Tibial artery (tissue), 4 donors: Measurements from ENCODE around the gene COL4A4.
A peak's percentile ranks its signal among the peaks of the same experiment; 100 is the strongest.

Source experiments
- DNase-seq, 2 donors: peaks; one replicate each; pipeline ENCODE4 v3.0.0-alpha.2; 2019
- H3K27ac ChIP-seq, 2 donors: fragments of 200-600 bp; sonication (generic) in 1 of 2; 1 replicate in 1 of 2; 2 replicates in 1 of 2; pipeline ENCODE4 v1.5.1; 2018 to 2019; ENCODE audit warnings: mild to moderate bottlenecking in 1 of 2
- H3K27me3 ChIP-seq, 2 donors: fragments of 200-600 bp; sonication (generic) in 1 of 2; one replicate each; pipeline versions ENCODE4 v1.5.1 to v1.6.0; 2016 to 2019
- H3K36me3 ChIP-seq, 3 donors: fragments of 200-600 bp; sonication (generic) in 2 of 3; one replicate each; pipeline ENCODE4 v1.5.1; 2016 to 2019; ENCODE audit warnings: mild to moderate bottlenecking in 2 of 3
- H3K4me1 ChIP-seq, 4 donors: fragments of 200-600 bp; sonication (generic) in 2 of 4; 1 replicate in 3 of 4; 2 replicates in 1 of 4; pipeline ENCODE4 v1.5.1; 2016 to 2019
- H3K4me3 ChIP-seq, 2 donors: fragments of 200-600 bp; sonication (generic) in 1 of 2; 1 replicate in 1 of 2; 2 replicates in 1 of 2; pipeline ENCODE4 v1.5.1; 2018 to 2019; ENCODE audit warnings: mild to moderate bottlenecking in 2 of 2
- H3K9me3 ChIP-seq, 3 donors: fragments of 200-600 bp; sonication (generic) in 1 of 3; one replicate each; pipeline ENCODE4 v1.5.1; 2016 to 2019
- CTCF ChIP-seq, 2 experiments: fragments of 200-600 bp in 1 of 2; fragments of 450-650 bp in 1 of 2; IDR thresholded peaks; one replicate each; pipeline ENCODE4 v1.5.1; 2017 to 2019; ENCODE audit warnings: antibody characterized with exemption in 2 of 2, mild to moderate bottlenecking in 1 of 2, moderate library complexity in 1 of 2
- intact Hi-C: fragments of 100-400 bp; cut with DNase I; formaldehyde crosslinking; loops from one replicate; pipeline ENCODE4 v1.15.0; 2023; ENCODE audit warnings: low total_unique reads

COL4A4 gene

DNA sequence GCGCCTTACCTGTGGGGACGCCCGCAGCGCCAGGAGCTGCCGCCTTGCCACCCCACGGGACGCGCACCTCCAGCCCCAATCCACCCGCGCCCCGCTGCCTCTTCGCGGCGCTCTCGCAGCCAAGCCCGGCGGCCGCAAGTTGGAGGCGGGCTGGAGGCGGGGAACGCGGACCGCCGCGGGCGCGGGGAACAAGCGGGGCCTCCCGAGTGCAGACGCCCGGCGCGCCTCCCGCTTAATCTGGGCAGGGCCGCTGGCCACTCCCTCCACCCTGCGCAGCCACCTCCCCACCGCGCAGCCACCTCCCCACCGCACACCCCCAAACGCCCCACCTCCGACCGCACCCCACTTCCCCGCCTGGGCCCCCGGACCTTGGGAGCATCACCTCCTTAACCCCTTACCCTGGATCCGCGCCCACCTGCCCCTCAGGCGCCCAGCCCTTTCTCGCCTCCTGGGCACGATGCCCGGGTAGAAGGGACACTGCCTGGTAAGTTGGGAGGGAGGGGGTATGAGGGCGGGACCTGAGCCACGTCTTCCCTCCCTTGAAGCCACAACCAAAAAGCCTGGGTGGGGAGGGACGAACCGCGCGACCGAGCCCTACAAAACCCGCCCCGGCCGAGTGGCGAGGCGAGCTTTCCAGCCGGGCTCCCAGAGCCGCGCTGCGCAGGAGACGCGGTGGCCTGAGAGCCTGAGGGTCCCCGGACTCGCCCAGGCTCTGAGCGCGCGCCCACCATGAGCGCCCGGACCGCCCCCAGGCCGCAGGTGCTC lies at the start of gene COL4A4, which contains the start of gene COL4A3:
Gene COL4A4 (minus strand): TSS at position 208 of the 765 bp plus-strand sequence. CDS start 16,722 bp downstream, outside the sequence.
Gene COL4A3 (plus strand): TSS at position 627 of the 765 bp plus-strand sequence. CDS start 103 bp downstream, at position 730.
- H3K4me3 ChIP-seq, result peak within 1 kb of the TSS; percentile 56 to 59
- H3K27me3 ChIP-seq, result peaks cover 0 to 21% of the 10 kb centered on the region in 2 donors

DNA sequence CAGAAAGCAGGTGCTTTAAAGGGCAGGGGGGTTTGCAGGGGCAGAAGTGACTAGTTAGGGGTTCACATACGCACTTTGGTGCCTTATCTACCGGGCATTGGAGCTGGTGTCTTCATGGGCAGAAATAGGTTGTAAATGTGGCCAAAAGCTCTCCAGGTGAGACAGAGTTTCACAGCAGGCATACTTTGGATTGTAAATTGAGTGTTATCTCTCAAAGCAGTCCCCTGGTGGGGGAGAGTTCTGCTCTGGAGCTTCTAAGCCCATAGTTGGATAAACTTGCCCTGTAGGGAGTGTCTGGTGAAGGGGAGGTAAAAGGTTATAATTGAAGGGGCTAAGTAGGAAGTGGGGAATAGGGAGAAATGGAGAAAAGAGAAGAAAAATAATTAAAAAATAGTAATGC lies 43.6 kb upstream of the COL4A4 start:
- H3K27ac ChIP-seq, result no peak overlapping the region
- no peak for DNase-seq
- H3K4me3 ChIP-seq, result no peak overlapping the region
- no peaks in the 10 kb centered on the region for H3K4me1 ChIP-seq
- no peaks in the 10 kb centered on the region for H3K9me3 ChIP-seq
- intact Hi-C loops, result no loop called here
- H3K36me3 ChIP-seq, result no peaks in the 10 kb centered on the region
- no peaks in the 10 kb centered on the region for H3K27me3 ChIP-seq
- no peak for TF ChIP-seq CTCF (IDR thresholded peaks at IDR 0.05)

More for the DNA sequence above, at the start of gene COL4A4, which contains the start of gene COL4A3:
- TF ChIP-seq CTCF (IDR thresholded peaks at IDR 0.05), result no peak
- H3K36me3 ChIP-seq, result no peaks in the 10 kb centered on the region
- peaks cover 0 to 5% (median 5%) of the 10 kb centered on the region in 3 donors for H3K9me3 ChIP-seq
- peaks cover 0 to 22% (median 17%) of the 10 kb centered on the region in 4 donors for H3K4me1 ChIP-seq
- intact Hi-C loops, result no loop called here
- H3K27ac ChIP-seq, result peak within 1 kb of the TSS; percentile 44 to 72
- peak; percentile 27 to 78 for DNase-seq

GRCh38 chr2:227206406-227206805 lies 42.4 kb upstream of the COL4A4 start:
- H3K4me3 ChIP-seq, result no peak overlapping the region

GRCh38 chr2:227205701-227206100 lies 41.7 kb upstream of the COL4A4 start:
- H3K9me3 ChIP-seq, result no peaks in the 10 kb centered on the region
- H3K4me1 ChIP-seq, result no peaks in the 10 kb centered on the region
- intact Hi-C loops, result no loop called here
- H3K27ac ChIP-seq, result no peak overlapping the region
- H3K4me3 ChIP-seq, result no peak overlapping the region
- no peaks in the 10 kb centered on the region for H3K27me3 ChIP-seq
- no peak for DNase-seq
- no peaks in the 10 kb centered on the region for H3K36me3 ChIP-seq
- TF ChIP-seq CTCF (IDR thresholded peaks at IDR 0.05), result no peak

More at GRCh38 chr2:227206406-227206805, 42.4 kb upstream of the COL4A4 start:
- no peaks in the 10 kb centered on the region for H3K9me3 ChIP-seq
- H3K27ac ChIP-seq, result no peak overlapping the region
- intact Hi-C loops, result no loop called here
- TF ChIP-seq CTCF (IDR thresholded peaks at IDR 0.05), result no peak
- no peak for DNase-seq
- H3K36me3 ChIP-seq, result no peaks in the 10 kb centered on the region
- H3K4me1 ChIP-seq, result no peaks in the 10 kb centered on the region
- no peaks in the 10 kb centered on the region for H3K27me3 ChIP-seq

DNA sequence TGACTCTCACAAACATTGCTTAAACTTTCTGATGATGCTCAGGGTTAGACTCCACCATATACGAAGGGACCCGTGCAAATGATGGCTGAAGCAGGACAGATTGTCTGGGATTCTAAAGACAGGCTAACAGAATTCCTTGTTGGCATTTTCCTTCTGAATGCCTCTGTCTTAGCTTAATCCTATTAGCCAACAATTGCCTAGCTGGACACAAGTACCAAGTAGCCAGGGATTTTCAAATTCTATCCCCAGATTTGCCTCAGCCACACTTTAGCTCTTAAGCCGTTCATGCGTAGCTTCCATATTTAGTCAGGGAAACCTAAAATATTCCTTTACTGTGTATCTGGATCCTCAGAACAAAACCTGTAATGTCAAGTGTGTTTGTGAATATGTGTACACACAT lies 40.4 kb upstream of the COL4A4 start:
- intact Hi-C loops, result no loop called here
- H3K9me3 ChIP-seq, result no peaks in the 10 kb centered on the region
- TF ChIP-seq CTCF (IDR thresholded peaks at IDR 0.05), result no peak
- no peak for DNase-seq
- H3K4me3 ChIP-seq, result no peak overlapping the region
- no peaks in the 10 kb centered on the region for H3K36me3 ChIP-seq
- H3K4me1 ChIP-seq, result no peaks in the 10 kb centered on the region
- H3K27me3 ChIP-seq, result no peaks in the 10 kb centered on the region
- no peak overlapping the region for H3K27ac ChIP-seq
